Left lung (tissue), 10 donors: ENCODE data around the gene SLMAP. TPM values are rescaled to one million over a fixed set of nuclear protein-coding genes. Genes with fewer than 3 reads are reported as not detected.

Experiments
- ATAC-seq: fragments of 200-7000 bp; cut with Tn5 transposase; one replicate; pipeline ENCODE4 v1.9.1; 2020; ENCODE audit warnings: moderate library complexity
- DNase-seq, 4 donors: peaks; one replicate each; pipeline ENCODE4 v3.0.0-alpha.2; 2013 to 2020
- H3K27ac ChIP-seq, 2 donors: fragments of 200-600 bp; sonication (generic) in 1 of 2; one replicate each; pipeline versions ENCODE4 v1.5.0 to v1.8.0; 2020 to 2021
- H3K27me3 ChIP-seq, 2 donors: fragments of 200-600 bp; sonication (generic) in 1 of 2; one replicate each; pipeline versions ENCODE4 v1.5.0 to v1.8.0; 2020 to 2021
- H3K36me3 ChIP-seq, 2 donors: fragments of 200-600 bp; sonication (generic) in 1 of 2; one replicate each; pipeline versions ENCODE4 v1.5.0 to v1.8.0; 2020 to 2021
- H3K4me1 ChIP-seq, 2 donors: fragments of 200-600 bp; one replicate each; pipeline ENCODE4 v1.8.0; 2021
- H3K4me3 ChIP-seq, 2 donors: fragments of 200-600 bp; sonication (generic) in 1 of 2; one replicate each; pipeline versions ENCODE4 v1.5.0 to v1.8.0; 2020 to 2021; ENCODE audit warnings: mild to moderate bottlenecking in 1 of 2
- H3K9me3 ChIP-seq, 2 donors: fragments of 200-600 bp; sonication (generic) in 1 of 2; one replicate each; pipeline versions ENCODE4 v1.5.0 to v1.8.0; 2020 to 2021
- intact Hi-C, 2 donors: fragments of 100-400 bp; cut with DNase I; formaldehyde crosslinking; loops; one replicate each; pipeline versions ENCODE4 v1.11.2 to v1.14.2; 2022
- polyA plus RNA-seq, 6 donors: library from polyadenylated mRNA; unstranded; fragments of 120-200 nt; gene quantifications; one replicate each; pipeline ENCODE4 v1.2.1, GENCODE V29; 2013; ENCODE audit not compliant: insufficient read length in 6 of 6
- total RNA-seq, 2 donors: library from RNA; stranded (reverse); fragmentation: NEBNext Ultra II Directional; extraction: Animal tissue kit (Norgen Biotek cat#: 25700); gene quantifications; one replicate each; pipeline ENCODE4 v1.2.1, GENCODE V29; 2021
- TF ChIP-seq, protein P1 (sequence below), 2 donors: fragments of 200-600 bp; sonication (generic) in 1 of 2; IDR thresholded peaks; one replicate each; pipeline versions ENCODE4 v1.5.0 to v1.8.0; 2021; ENCODE audit warnings: antibody characterized with exemption in 2 of 2
- donor health status: DM: no; HTN: yes; CAD: no.
- donor health status: DM: no; HTN: no; CAD: no.

The SLMAP gene
- total and polyA plus RNA-seq, 8 donors, result 43.1 to 65.3 (median 56.3) TPM

DNA sequence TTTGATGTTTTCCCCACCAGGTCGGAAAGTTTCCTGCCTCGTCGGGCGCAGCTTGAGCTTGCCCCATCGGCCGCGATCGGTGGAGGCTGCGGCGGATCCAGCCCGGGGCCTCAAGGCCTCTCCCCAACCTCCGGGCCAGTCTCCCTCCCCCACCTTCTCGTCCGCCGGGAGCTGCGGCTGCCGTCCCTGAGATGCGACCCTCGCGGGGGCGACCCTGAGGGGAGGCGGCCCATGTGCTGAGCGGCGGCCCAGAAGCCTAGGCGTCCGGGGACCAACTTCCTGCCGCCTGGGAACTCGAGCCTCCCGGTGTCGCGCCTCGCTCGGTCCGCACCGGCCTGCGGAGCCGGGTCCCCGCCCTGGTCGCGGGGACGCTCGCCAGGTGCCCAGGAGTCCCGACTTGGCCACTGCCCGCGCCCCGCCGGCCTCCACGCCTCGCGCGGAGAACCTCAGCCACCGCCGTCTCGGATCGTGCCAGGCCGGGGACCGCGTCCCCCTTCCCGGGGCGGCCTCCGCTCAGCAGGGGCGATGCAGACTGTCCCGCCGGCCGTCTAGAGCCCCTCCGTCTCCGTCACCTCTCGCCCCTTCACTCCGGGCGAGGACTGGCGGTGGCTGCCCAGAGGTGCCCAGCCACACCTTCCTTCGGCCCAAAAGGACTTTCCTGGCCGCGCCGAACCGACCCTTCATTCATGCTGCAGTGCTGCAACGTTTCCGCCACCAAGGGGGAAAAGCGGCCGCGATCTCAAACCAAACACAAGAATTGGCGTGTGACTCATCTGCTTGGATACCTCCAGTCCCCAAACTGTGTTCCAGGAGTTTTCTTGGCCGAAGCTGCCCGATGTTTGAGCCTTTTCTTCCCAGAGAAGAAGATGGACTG is 656 bp downstream of the SLMAP start:
- peak overlapping the region; percentile 92 to 98 for H3K4me3 ChIP-seq
- DNase-seq, result peak; percentile 26 to 88 (median 36)
- H3K36me3 ChIP-seq, result peaks cover 0 to 11% of the 10 kb centered on the region in 2 donors
- TF ChIP-seq, protein P1, sequence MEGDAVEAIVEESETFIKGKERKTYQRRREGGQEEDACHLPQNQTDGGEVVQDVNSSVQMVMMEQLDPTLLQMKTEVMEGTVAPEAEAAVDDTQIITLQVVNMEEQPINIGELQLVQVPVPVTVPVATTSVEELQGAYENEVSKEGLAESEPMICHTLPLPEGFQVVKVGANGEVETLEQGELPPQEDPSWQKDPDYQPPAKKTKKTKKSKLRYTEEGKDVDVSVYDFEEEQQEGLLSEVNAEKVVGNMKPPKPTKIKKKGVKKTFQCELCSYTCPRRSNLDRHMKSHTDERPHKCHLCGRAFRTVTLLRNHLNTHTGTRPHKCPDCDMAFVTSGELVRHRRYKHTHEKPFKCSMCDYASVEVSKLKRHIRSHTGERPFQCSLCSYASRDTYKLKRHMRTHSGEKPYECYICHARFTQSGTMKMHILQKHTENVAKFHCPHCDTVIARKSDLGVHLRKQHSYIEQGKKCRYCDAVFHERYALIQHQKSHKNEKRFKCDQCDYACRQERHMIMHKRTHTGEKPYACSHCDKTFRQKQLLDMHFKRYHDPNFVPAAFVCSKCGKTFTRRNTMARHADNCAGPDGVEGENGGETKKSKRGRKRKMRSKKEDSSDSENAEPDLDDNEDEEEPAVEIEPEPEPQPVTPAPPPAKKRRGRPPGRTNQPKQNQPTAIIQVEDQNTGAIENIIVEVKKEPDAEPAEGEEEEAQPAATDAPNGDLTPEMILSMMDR (IDR thresholded peaks at IDR 0.05), result no peak
- intact Hi-C loops, result no loop called here
- ATAC-seq, result peak; percentile 45
- no peaks in the 10 kb centered on the region for H3K9me3 ChIP-seq
- no peaks in the 10 kb centered on the region for H3K27me3 ChIP-seq
- H3K4me1 ChIP-seq, result peaks cover 0 to 46% of the 10 kb centered on the region in 2 donors
- H3K27ac ChIP-seq, result peak overlapping the region; percentile 86 to 91

DNA sequence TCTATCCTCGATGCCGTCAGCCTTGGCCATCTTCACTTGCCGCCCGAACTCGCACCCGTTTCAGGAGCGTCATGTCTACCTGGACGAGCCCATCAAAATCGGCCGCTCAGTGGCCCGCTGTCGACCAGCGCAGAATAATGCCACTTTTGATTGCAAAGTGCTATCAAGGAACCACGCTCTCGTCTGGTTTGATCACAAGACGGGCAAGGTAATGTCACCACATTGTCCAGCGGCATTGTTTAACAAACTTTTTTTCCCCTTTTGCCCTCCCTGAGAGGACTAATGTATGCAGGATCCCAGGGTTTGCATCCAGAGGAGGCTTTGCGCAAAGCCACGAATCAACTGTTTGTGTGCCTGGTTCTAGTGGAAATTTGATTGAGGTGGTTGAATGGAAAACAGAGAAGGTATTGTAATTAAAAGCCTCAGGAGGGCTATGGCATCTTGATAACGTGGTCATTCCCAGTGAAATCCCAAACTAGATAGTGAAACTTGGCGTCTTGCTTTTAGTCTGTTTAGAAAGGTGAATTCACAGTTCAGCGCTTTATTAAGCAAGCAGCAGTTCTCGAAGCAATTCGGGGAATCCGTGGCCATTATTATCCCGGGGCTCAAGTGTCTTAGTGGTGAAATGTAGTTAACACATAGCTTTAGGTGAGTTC is 1.7 kb downstream of the SLMAP start:
- ATAC-seq, result no peak
- H3K9me3 ChIP-seq, result no peaks in the 10 kb centered on the region
- H3K4me3 ChIP-seq, result peak overlapping the region; percentile 92 to 98
- TF ChIP-seq, protein P1 (IDR thresholded peaks at IDR 0.05), result no peak
- H3K36me3 ChIP-seq, result peaks cover 0 to 11% of the 10 kb centered on the region in 2 donors
- H3K4me1 ChIP-seq, result peaks cover 0 to 54% of the 10 kb centered on the region in 2 donors
- H3K27me3 ChIP-seq, result no peaks in the 10 kb centered on the region
- no peak overlapping the region for H3K27ac ChIP-seq
- intact Hi-C loops, result no loop called here
- no peak for DNase-seq

DNA sequence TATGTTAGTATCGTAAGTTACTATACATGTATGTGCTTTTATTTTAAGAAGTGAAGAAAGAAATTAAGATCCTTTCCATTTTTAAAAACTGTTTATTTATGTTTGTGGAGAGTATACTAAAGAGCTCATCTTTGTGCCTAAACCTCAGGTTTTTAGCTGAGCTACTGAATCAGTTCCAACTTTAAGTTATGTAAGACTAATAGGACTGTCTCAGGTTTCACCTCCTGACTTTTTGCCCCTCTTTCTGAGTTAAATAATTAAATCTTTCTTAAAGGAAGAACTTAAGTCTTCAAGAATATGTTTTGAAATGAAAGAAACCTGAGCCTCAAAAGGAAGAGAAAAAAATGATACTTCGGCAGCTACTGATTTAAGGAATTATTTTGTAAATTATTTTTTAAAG is 2.6 kb downstream of the SLMAP start:
- no peak for DNase-seq
- H3K27ac ChIP-seq, result no peak overlapping the region
- no peaks in the 10 kb centered on the region for H3K9me3 ChIP-seq
- no peak for ATAC-seq
- no peaks in the 10 kb centered on the region for H3K27me3 ChIP-seq
- H3K4me1 ChIP-seq, result peaks cover 0 to 63% of the 10 kb centered on the region in 2 donors
- H3K36me3 ChIP-seq, result peaks cover 0 to 11% of the 10 kb centered on the region in 2 donors
- H3K4me3 ChIP-seq, result peak overlapping the region; percentile 92 to 98
- TF ChIP-seq, protein P1 (IDR thresholded peaks at IDR 0.05), result no peak
- intact Hi-C loops, result no loop called here

DNA sequence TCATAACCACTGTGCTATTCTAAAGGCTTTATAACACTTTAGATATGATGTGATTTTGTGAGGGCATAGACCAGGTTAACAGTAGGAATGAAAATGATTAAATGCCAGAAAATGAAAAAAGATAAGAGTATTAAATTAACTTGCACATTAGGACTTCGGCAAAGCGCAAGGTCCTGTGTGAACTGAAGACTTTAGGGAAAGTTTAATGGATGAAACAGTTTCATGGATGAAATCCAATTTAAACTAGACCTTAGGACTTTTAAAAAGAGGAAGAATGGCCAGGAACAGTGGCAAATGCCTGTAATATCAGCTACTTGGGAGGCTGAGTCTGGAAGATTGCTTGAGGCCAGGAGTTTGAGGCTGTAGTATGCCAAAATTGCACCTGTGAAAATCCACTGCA is 8.7 kb downstream of the SLMAP start:
- no peaks in the 10 kb centered on the region for H3K9me3 ChIP-seq
- H3K36me3 ChIP-seq, result peaks cover 0 to 23% of the 10 kb centered on the region in 2 donors
- H3K27me3 ChIP-seq, result no peaks in the 10 kb centered on the region
- ATAC-seq (no peak), DNase-seq (no peak)
- TF ChIP-seq, protein P1 (IDR thresholded peaks at IDR 0.05), result no peak
- no peak overlapping the region for H3K27ac ChIP-seq
- intact Hi-C loops, result no loop called here
- peaks cover 0 to 38% of the 10 kb centered on the region in 2 donors for H3K4me1 ChIP-seq
- no peak overlapping the region for H3K4me3 ChIP-seq

DNA sequence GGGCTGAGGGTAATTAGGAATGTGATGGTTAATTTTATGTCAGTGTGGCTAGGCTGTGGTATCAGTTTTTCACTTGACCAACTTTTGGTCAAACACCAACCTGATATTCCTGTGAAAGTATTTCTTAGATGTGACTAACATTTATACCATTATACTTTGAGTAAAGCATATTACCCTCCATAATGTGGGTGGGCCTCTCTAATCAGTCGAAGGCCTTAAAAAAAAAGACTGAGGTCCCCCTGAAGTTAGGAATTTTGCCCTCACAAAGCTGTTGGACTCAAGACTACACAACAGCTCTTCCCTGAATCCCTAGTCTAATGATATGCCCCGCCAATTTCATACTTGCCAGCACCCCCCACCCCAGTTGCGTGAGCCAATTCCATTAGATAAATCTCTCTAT is 12.5 kb downstream of the SLMAP start:
- Histone ChIP-seq H3K27ac (no peak overlapping the region), H3K4me3 (no peak overlapping the region), H3K27me3 (no peaks in the 10 kb centered on the region), H3K36me3 (peaks cover 0 to 14% of the 10 kb centered on the region in 2 donors), H3K9me3 (no peaks in the 10 kb centered on the region), H3K4me1 (peaks cover 0 to 14% of the 10 kb centered on the region in 2 donors)
- intact Hi-C loops, result no loop called here
- TF ChIP-seq, protein P1 (IDR thresholded peaks at IDR 0.05), result no peak
- DNase-seq (no peak), ATAC-seq (no peak)
